ENCODE results near the gene LURAP1L.

- TF ChIP-seq, protein P1, sequence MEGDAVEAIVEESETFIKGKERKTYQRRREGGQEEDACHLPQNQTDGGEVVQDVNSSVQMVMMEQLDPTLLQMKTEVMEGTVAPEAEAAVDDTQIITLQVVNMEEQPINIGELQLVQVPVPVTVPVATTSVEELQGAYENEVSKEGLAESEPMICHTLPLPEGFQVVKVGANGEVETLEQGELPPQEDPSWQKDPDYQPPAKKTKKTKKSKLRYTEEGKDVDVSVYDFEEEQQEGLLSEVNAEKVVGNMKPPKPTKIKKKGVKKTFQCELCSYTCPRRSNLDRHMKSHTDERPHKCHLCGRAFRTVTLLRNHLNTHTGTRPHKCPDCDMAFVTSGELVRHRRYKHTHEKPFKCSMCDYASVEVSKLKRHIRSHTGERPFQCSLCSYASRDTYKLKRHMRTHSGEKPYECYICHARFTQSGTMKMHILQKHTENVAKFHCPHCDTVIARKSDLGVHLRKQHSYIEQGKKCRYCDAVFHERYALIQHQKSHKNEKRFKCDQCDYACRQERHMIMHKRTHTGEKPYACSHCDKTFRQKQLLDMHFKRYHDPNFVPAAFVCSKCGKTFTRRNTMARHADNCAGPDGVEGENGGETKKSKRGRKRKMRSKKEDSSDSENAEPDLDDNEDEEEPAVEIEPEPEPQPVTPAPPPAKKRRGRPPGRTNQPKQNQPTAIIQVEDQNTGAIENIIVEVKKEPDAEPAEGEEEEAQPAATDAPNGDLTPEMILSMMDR (IDR thresholded peaks at IDR 0.05) = no peak
- TF ChIP-seq POLR2A (IDR thresholded peaks at IDR 0.05) = no peak
Measured at GRCh38 chr9:12817702-12818101, 42.9 kb downstream of the LURAP1L start.

All from lower leg skin (tissue), 3 donors.